ENCODE data around the gene TMEM134.

DNA sequence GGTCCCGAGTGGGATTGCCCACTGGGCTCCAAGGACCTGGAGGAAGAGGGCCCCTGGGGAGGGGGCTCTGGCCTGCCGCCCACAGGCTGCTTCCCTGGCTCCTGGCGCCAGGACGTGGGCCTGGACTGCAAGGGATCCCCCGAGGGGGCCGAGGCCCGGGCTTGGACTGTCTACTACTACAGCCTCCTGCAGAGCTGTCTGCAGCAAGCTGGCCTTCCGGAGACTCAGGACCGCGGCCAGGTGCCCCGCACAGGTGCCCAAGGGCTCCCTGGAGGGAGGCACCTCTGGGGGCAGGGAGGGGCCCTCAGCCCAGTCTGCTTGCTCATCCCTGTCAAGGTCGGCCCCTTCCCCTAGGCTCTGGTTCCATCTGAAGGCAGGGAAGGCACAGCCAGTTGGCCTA is 51.6 kb downstream of the TMEM134 start:
- TF ChIP-seq EZH2 (IDR thresholded peaks at IDR 0.05; ENCODE audit: borderline replicate concordance, low read length): no peak
- TF ChIP-seq, protein P1, sequence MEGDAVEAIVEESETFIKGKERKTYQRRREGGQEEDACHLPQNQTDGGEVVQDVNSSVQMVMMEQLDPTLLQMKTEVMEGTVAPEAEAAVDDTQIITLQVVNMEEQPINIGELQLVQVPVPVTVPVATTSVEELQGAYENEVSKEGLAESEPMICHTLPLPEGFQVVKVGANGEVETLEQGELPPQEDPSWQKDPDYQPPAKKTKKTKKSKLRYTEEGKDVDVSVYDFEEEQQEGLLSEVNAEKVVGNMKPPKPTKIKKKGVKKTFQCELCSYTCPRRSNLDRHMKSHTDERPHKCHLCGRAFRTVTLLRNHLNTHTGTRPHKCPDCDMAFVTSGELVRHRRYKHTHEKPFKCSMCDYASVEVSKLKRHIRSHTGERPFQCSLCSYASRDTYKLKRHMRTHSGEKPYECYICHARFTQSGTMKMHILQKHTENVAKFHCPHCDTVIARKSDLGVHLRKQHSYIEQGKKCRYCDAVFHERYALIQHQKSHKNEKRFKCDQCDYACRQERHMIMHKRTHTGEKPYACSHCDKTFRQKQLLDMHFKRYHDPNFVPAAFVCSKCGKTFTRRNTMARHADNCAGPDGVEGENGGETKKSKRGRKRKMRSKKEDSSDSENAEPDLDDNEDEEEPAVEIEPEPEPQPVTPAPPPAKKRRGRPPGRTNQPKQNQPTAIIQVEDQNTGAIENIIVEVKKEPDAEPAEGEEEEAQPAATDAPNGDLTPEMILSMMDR (IDR thresholded peaks at IDR 0.05; ENCODE audit: low read length): no peak
